ENCODE data around the gene GAB4. TPM values are rescaled to one million over a fixed set of nuclear protein-coding genes. Genes with fewer than 3 reads are reported as not detected.
"Not testable (repeated sequence)": the region's sequence is repeated elsewhere in the genome, so short reads cannot be mapped to it uniquely, and the experiment has no call there.

The GAB4 gene
- total RNA-seq, result not detected

GRCh38 chr22:17007852-17008731 lies at the start of gene GAB4:
GAB4 (minus strand) TSS chr22:17008222; CDS start chr22:17008114, 108 bp downstream.
- no peak for DNase-seq (ENCODE audit: low spot score in 2 of 2)
- FAIRE-seq, result no peak

- no peak for DNase-seq (ENCODE audit: low spot score in 2 of 2)
- FAIRE-seq, result no peak
Observed at GRCh38 chr22:17056807-17057206, 48.8 kb upstream of the GAB4 start.

GRCh38 chr22:17056058-17056457 lies 48.0 kb upstream of the GAB4 start:
- FAIRE-seq (no peak), DNase-seq (ENCODE audit: low spot score in 2 of 2) (no peak)

GRCh38 chr22:17047656-17048055 lies 39.6 kb upstream of the GAB4 start:
- FAIRE-seq, result no peak
- DNase-seq (ENCODE audit: low spot score in 2 of 2), result no peak

GRCh38 chr22:17046566-17047348 lies 38.7 kb upstream of the GAB4 start:
- FAIRE-seq, result no peak
- DNase-seq (ENCODE audit: low spot score in 2 of 2), result no peak

GRCh38 chr22:17043521-17043920 lies 35.5 kb upstream of the GAB4 start:
- FAIRE-seq (no peak), DNase-seq (ENCODE audit: low spot score in 2 of 2) (no peak)

GRCh38 chr22:17036842-17037711 lies 29.1 kb upstream of the GAB4 start:
- not testable (repeated sequence) for FAIRE-seq; DNase-seq (ENCODE audit: low spot score in 2 of 2)

GRCh38 chr22:17035976-17036841 lies 28.2 kb upstream of the GAB4 start:
- not testable (repeated sequence) for FAIRE-seq
- peak in 1 of 2 donors; percentile 30 for DNase-seq (ENCODE audit: low spot score in 2 of 2)

- DNase-seq (ENCODE audit: low spot score in 2 of 2) (no peak), FAIRE-seq (no peak)
Observed at GRCh38 chr22:17035246-17035645, 27.2 kb upstream of the GAB4 start.

GRCh38 chr22:17034532-17034931 lies 26.5 kb upstream of the GAB4 start:
- FAIRE-seq, result not testable (repeated sequence)

GRCh38 chr22:17032277-17032676 lies 24.3 kb upstream of the GAB4 start:
- FAIRE-seq; DNase-seq (ENCODE audit: low spot score in 2 of 2): not testable (repeated sequence)

More at GRCh38 chr22:17034532-17034931, 26.5 kb upstream of the GAB4 start:
- not testable (repeated sequence) for DNase-seq (ENCODE audit: low spot score in 2 of 2)

GRCh38 chr22:17024380-17024779 lies 16.4 kb upstream of the GAB4 start:
- DNase-seq (ENCODE audit: low spot score in 2 of 2); FAIRE-seq: not testable (repeated sequence)

GRCh38 chr22:17015552-17015951 lies 7.5 kb upstream of the GAB4 start:
- DNase-seq (ENCODE audit: low spot score in 2 of 2), result not testable (repeated sequence)

GRCh38 chr22:17014101-17014440 lies 6.0 kb upstream of the GAB4 start:
- not testable (repeated sequence) for FAIRE-seq; DNase-seq (ENCODE audit: low spot score in 2 of 2)

More at GRCh38 chr22:17015552-17015951, 7.5 kb upstream of the GAB4 start:
- FAIRE-seq, result not testable (repeated sequence)

GRCh38 chr22:17013396-17014100 lies 5.5 kb upstream of the GAB4 start:
- DNase-seq (ENCODE audit: low spot score in 2 of 2) (peak in 1 of 2 donors; percentile 10), FAIRE-seq (no peak)

GRCh38 chr22:17012267-17012666 lies 4.2 kb upstream of the GAB4 start:
- FAIRE-seq (no peak), DNase-seq (ENCODE audit: low spot score in 2 of 2) (no peak)

- FAIRE-seq, result no peak
- no peak for DNase-seq (ENCODE audit: low spot score in 2 of 2)
Observed at GRCh38 chr22:17009640-17010291, 1.7 kb upstream of the GAB4 start.

- DNase-seq (ENCODE audit: low spot score in 2 of 2) (no peak), FAIRE-seq (no peak)
Observed at GRCh38 chr22:17007257-17007656, 765 bp downstream of the GAB4 start.
